Neutrophil (primary cell): ENCODE measurements around the gene ALOX15B.

Experiments used
- H3K27ac ChIP-seq: fragments of 200-600 bp; sonication (generic); 2 replicates; pipeline ENCODE4 v1.5.1; 2016; ENCODE audit warnings: mild to moderate bottlenecking, moderate library complexity
- H3K27me3 ChIP-seq: fragments of 200-600 bp; sonication (generic); 2 replicates; pipeline ENCODE4 v1.6.0; 2016; ENCODE audit warnings: mild to moderate bottlenecking
- H3K36me3 ChIP-seq: fragments of 200-600 bp; sonication (generic); 2 replicates; pipeline ENCODE4 v1.5.1; 2017
- H3K4me1 ChIP-seq, 2 experiments: fragments of 200-600 bp in 1 of 2; sonication (generic) in 1 of 2; 1 replicate in 1 of 2; 2 replicates in 1 of 2; pipeline versions ENCODE4 v1.5.1 to v1.6.1; 2013 to 2016; ENCODE audit warnings: low read depth in 1 of 2, low read length in 1 of 2, mild to moderate bottlenecking in 1 of 2, moderate library complexity in 1 of 2; ENCODE audit not compliant: control insufficient read depth in 1 of 2, insufficient read depth in 1 of 2
- H3K4me3 ChIP-seq, 2 experiments: fragments of 200-600 bp in 1 of 2; sonication (generic) in 1 of 2; 1 replicate in 1 of 2; 2 replicates in 1 of 2; pipeline ENCODE4 v1.5.1; 2013 to 2016; ENCODE audit warnings: low read depth in 1 of 2, low read length in 1 of 2, mild to moderate bottlenecking in 1 of 2, moderate library complexity in 1 of 2
- H3K9me3 ChIP-seq: fragments of 200-600 bp; sonication (generic); 2 replicates; pipeline ENCODE4 v1.5.1; 2016
- TF ChIP-seq, protein P1 (sequence below): fragments of 200-600 bp; sonication (generic); IDR thresholded peaks from 2 replicates; pipeline ENCODE4 v1.5.1; 2016; ENCODE audit warnings: antibody characterized with exemption

The ALOX15B gene

DNA sequence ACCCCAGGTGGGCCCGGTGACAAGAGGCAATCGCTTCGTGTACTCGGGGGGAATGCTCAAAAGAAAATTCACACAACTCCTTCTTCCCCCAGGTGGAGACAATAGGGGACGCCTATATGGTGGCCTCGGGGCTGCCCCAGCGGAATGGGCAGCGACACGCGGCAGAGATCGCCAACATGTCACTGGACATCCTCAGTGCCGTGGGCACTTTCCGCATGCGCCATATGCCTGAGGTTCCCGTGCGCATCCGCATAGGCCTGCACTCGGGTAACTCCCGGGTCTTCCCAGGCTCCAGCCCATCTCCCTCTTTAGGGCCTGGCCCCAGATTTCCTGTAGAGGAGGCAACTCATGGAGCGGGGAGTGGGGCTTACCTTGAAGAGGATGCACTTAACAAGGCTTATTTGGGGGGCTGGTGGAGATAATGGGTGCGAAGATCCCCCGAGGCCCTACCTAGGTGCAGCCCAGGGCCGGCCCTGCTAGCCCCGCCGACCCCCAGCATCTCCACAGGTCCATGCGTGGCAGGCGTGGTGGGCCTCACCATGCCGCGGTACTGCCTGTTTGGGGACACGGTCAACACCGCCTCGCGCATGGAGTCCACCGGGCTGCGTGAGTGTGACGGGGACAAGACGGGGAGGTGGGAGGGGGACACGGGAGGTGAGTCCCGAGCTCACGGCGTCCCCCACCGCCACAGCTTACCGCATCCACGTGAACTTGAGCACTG lies 23.5 kb upstream of the ALOX15B start:
- H3K27ac ChIP-seq: peak overlapping the region; percentile 84
- peaks cover 55% of the 10 kb centered on the region for H3K27me3 ChIP-seq
- H3K4me3 ChIP-seq: peak overlapping the region; percentile 69 to 74
- TF ChIP-seq, protein P1, sequence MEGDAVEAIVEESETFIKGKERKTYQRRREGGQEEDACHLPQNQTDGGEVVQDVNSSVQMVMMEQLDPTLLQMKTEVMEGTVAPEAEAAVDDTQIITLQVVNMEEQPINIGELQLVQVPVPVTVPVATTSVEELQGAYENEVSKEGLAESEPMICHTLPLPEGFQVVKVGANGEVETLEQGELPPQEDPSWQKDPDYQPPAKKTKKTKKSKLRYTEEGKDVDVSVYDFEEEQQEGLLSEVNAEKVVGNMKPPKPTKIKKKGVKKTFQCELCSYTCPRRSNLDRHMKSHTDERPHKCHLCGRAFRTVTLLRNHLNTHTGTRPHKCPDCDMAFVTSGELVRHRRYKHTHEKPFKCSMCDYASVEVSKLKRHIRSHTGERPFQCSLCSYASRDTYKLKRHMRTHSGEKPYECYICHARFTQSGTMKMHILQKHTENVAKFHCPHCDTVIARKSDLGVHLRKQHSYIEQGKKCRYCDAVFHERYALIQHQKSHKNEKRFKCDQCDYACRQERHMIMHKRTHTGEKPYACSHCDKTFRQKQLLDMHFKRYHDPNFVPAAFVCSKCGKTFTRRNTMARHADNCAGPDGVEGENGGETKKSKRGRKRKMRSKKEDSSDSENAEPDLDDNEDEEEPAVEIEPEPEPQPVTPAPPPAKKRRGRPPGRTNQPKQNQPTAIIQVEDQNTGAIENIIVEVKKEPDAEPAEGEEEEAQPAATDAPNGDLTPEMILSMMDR: no peak
- H3K4me1 ChIP-seq: peaks cover 47 to 56% of the 10 kb centered on the region in 2 experiments
- H3K36me3 ChIP-seq: no peaks in the 10 kb centered on the region
- no peaks in the 10 kb centered on the region for H3K9me3 ChIP-seq

DNA sequence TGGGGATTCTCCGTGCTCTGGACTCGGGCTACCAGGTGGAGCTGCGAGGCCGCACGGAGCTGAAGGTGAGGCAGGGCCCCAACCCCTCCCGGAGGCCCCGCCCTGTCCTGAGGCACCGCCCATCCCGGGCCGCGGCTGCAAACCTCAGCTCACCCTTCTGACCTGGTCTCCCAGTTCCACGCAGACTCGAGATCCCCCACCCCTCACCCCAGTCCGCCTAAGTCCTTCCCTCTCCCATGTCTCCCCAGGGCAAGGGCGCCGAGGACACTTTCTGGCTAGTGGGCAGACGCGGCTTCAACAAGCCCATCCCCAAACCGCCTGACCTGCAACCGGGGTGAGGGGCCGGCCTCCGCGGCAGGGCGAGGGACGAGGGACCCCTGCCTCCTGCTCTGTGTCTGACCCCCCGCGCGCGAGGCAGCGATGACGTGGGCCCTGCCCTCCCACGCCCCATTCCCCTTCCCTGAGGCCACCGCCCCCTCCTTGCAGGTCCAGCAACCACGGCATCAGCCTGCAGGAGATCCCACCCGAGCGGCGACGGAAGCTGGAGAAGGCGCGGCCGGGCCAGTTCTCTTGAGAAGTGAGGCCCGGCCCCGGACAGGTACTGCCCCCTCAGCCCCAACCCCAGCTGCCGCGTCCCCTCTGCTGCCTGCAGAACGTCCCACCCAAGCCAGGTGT lies 22.8 kb upstream of the ALOX15B start:
- H3K36me3 ChIP-seq: no peaks in the 10 kb centered on the region
- H3K27ac ChIP-seq: peak overlapping the region; percentile 84
- H3K4me1 ChIP-seq: peaks cover 54 to 63% of the 10 kb centered on the region in 2 experiments
- peak overlapping the region; percentile 69 to 74 for H3K4me3 ChIP-seq
- TF ChIP-seq, protein P1: no peak
- no peaks in the 10 kb centered on the region for H3K9me3 ChIP-seq
- H3K27me3 ChIP-seq: peaks cover 50% of the 10 kb centered on the region

DNA sequence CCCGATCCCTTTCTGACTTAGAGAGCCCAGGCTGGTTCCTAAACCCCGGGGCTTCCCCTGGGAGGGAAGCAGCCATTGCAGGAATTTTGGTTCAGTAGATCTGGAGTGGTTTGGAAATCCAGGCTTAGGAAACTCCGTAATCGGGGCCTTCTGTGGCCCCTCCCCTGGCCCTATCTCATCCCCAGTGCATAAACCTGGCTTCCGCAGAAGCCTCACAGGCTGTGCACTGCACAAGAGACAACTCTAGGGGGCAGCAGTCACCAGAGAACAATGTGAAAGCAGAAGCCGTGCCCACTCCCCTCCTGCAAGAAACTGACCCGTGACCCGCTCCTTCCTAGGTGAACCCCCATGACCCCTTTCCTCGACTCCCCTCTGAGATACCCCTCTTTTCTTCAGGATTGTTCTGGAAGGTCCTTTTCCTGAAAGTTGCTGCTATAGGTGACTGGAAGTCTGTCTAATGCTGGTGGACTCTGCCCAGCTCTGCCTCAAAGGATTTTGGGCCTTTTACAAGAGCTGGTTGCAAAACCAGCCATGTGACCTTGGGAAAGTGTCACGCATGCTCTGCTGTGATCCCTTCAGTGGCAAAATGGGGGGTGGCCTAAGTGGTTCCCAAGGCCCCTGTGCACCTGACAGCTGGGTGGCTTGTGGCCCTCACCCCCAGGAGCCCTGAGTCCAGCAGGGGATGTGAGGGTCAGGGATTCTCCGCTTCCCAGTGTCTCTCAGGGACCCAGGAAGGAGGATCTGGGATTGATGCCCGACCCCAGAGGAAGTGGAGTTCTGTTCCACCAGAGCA lies 22.0 kb upstream of the ALOX15B start:
- Histone ChIP-seq H3K4me3 (peak overlapping the region; percentile 69 to 74), H3K36me3 (no peaks in the 10 kb centered on the region), H3K27me3 (peaks cover 43% of the 10 kb centered on the region), H3K4me1 (peaks cover 62 to 69% of the 10 kb centered on the region in 2 experiments), H3K27ac (peak overlapping the region; percentile 84), H3K9me3 (no peaks in the 10 kb centered on the region)
- TF ChIP-seq, protein P1: peak; percentile 86

DNA sequence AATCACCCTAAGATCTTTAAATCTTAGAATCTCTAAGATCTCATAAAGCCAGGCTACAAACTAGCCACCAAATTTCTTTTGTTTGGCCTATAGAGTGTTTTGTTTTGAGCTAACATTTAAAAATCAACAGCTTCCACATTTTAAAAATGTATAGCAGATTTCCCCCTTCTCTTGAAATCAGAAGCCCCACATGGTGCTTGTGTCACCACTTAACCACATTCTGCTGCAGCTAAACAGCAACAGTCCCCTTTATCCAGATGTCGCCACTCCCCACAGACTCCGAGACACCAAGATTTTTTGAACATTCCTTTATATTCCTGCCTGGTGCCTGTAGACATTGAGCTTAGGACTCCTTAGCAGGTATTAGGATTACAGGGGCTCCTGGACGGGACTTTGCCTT lies 20.4 kb upstream of the ALOX15B start:
- Histone ChIP-seq H3K4me3 (peak overlapping the region in 1 of 2 experiments; percentile 5), H3K4me1 (peaks cover 78 to 79% of the 10 kb centered on the region in 2 experiments), H3K36me3 (no peaks in the 10 kb centered on the region), H3K27ac (peak overlapping the region; percentile 84), H3K9me3 (no peaks in the 10 kb centered on the region), H3K27me3 (peaks cover 27% of the 10 kb centered on the region)
- TF ChIP-seq, protein P1: no peak

DNA sequence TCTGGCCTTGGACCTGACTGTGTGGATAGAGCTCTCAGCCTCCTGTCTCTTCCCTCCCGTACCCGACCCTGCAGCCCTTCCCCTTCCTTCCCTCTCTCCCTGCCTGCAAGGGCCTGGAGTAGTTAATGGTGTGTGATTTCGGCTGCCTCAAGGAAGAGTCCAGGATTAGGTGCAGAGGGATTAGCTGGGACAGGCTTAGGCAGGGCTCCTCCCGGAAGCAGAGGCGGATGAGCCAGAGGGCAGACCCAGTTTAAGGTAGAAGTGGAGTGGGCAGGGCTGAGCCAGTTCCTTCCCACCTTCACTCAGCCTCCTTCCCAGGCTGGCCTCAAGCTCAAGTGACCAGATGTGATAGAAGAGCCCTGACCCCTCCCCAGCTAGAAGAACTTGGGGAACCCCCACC lies 19.7 kb upstream of the ALOX15B start:
- Histone ChIP-seq H3K4me3 (peak overlapping the region in 1 of 2 experiments; percentile 10), H3K4me1 (peaks cover 84% of the 10 kb centered on the region in 2 experiments), H3K27ac (peak overlapping the region; percentile 84), H3K9me3 (no peaks in the 10 kb centered on the region), H3K36me3 (no peaks in the 10 kb centered on the region), H3K27me3 (peaks cover 20% of the 10 kb centered on the region)
- TF ChIP-seq, protein P1: no peak
